Measurements from ENCODE around the gene HKDC1.

GRCh38 chr10:69186524-69186923, 33.6 kb upstream of the HKDC1 start:
- TF ChIP-seq, protein P1, sequence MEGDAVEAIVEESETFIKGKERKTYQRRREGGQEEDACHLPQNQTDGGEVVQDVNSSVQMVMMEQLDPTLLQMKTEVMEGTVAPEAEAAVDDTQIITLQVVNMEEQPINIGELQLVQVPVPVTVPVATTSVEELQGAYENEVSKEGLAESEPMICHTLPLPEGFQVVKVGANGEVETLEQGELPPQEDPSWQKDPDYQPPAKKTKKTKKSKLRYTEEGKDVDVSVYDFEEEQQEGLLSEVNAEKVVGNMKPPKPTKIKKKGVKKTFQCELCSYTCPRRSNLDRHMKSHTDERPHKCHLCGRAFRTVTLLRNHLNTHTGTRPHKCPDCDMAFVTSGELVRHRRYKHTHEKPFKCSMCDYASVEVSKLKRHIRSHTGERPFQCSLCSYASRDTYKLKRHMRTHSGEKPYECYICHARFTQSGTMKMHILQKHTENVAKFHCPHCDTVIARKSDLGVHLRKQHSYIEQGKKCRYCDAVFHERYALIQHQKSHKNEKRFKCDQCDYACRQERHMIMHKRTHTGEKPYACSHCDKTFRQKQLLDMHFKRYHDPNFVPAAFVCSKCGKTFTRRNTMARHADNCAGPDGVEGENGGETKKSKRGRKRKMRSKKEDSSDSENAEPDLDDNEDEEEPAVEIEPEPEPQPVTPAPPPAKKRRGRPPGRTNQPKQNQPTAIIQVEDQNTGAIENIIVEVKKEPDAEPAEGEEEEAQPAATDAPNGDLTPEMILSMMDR (IDR thresholded peaks at IDR 0.05), result no peak
- no peak for TF ChIP-seq POLR2A (IDR thresholded peaks at IDR 0.05)
